ENCODE measurements around the gene REPS2.

REPS2 gene

DNA sequence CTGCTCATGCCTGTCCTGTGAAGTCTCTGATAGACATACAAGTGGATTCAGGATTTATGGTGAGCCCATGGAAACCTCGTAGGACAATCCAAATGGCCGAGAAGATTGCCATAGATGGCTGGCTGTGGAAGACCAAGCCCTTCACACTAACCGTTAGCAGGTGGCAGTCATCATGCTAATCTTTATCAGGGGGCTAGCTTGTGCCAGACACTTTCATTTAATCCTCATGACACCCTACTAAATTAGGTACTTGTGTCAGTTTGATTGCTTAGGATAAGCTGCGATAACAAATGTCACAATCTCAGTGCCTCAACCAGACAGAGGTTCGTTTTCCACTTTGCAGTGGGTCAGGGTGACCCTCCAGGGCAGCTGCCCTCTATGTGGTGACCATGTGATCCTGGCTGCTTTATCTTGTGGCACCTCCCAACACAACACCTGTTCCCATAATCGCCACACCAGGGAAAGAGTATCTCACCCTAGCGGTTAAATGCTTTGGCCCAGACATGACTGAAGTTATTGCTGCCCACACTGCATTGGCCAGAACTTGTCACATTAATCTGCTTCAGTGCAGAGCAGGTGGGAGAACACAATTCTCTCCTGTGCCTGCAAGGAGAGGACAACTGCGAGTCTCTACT, 60.8 kb downstream of the REPS2 start:
- DNase-seq, result no peak

DNA sequence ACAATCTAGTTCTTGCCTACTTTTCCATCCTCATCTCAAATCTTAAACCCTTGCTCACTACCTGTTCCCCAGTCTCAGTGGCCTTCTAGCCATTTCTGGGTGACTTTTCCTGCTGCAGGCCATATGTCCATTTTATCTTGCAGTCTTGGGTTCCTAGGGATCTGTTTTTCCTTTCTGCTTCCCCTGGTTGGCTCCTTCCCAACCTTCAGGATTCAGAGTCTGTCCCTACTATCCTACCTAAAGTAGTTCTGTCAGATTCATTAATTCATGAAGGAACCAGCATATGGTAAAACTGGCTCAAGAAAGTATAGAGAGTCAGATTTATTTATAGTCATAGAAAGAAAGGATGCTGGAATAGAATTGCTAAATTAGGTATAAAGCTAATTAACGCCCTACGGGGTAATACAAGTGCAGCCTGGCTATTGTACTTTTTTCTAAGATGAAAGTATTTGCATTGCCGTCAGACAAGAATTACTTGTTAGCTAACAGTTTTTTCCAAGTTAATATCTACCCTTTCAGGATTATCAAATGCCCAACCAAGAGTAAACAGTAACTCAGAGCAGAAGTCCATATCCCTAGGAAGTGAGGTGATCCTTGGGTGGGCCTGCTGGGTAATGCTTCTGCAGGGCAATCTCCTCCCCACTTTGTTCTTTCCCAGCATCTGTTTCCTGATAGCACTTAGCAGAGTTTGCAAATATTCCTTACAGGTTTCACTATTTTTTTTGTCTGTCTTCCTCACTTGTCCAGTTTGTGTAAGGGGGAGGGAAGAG, 63.6 kb downstream of the REPS2 start:
- DNase-seq, result no peak

DNA sequence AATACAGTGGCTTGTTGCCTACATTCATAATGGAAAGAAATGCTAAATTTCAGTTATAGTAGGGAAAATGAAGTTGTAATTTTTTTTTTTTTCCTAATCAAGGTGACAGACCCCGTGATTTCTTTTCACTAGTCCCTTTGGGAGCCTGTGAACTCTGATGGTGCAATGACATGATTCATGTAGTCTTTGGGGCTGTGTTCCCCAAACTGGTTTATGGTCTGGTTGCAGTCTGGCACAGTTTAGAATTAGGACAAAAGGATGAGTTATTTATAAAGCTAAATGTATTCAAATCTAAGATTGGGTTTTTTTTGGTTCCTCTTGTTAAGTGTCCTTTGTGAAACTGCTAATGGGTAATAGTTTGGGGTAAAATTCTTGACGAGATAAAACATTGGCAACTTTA, 66.0 kb downstream of the REPS2 start:
- DNase-seq, result no peak

DNA sequence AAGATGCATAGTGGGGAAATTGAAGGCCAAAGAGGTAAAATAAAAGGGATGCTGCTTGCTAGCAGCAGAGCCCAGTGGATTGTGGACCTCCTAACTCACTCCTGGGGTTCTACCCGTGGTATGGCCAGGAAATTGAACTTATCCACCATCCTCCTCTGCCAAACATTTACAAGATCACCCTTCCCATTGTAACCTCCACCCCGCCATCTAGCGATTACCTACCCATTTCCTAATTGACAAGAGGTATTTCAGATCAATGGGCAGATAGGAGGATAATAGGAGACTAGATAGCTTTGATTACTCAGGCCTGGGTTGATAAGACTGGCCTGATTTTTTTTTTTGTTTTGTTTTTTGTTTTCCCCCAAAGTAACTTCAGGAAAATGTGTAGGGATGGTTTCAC, 67.8 kb downstream of the REPS2 start:
- no peak for DNase-seq

DNA sequence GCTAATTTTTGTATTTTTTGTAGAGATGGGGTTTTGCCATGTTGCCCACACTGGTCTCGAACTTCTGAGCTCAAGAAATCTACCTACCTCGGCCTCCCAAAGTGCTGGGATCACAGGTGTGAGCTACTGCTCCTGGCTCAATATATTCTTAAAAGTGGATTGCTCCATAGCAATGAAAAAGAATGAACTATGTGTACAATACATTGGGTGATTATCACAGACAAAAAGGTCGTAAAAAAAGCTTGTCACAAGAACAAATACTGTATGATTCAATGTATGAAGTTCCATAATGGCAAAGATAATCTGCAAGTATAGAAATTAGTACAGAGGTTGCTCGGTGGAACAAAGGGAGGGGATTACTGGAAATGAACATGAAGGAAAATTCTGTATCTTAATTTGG, 70.7 kb downstream of the REPS2 start:
- no peak for DNase-seq

DNA sequence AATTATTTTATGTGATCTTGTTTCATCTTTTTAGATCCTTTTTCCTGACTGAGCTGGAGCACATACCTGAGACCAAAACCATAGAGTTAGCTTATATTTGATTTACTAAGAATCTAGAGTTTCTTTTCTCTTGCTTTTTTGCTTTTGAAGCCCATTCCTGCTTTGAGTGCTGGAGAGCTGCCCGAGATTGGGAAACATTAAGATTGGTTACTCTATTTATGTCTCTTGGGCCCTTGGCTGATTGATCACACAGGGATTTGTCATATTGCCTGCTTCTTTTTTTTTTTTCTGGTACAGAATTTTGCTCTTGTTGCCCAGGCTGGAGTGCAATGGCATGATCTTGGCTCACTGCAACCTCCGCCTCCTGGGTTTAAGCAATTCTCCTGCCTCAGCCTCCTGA, 73.9 kb downstream of the REPS2 start:
- no peak for DNase-seq

- DNase-seq, result no peak
These were observed 74.7 kb downstream of the REPS2 start for GRCh38 chrX:17020851-17021821.

DNA sequence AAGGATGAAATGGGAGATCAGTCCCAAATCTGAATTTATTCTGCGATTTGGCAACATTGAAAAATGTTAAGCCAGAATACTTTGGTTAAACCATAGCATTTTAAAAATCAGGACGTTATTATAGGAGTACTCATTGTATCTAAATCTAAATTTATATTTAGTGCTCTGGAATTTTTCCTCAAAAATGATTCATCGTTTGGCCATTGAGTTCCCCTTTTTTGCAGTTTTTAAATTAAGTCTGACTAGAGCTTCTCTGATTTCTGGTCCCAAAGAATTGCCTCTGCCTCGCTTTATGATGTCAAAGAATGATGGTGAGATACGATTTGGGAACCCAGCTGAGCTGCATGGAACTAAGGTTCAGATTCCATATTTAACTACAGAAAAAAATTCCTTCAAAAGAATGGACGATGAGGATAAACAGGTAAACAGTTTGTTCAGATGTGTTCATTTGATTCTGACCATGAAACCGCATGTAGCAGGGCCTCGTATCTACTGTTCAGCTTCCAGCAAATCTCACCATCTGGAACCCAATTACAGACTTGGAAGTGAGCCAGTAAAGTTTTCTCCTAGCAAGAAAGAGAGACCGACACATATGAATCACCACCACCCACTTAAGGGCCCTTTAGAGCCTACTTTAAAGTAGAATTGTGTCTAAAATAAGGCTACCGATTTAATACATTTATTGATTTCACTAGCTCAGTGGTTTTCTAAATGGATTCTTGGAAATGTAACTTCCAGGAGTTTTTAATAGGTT, 75.6 kb downstream of the REPS2 start:
- DNase-seq, result no peak

DNA sequence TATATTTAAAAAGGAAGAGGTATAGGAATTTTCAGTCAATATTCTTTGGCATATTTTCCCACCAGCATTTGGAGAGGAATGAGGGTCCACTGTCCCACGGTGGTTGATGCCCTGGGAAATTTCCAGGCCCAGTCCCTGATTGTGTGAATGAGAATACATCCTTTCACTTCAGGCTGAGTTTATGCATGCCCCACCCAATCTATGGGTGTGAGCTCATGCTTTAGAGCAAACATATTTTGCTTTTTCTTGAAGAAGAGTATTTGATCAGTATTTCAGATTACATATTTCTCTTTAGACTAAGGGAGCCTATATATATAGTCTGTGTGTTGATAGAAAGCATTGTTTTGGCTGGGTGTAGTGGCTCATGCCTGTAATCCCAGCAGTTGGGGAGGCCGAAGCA, 77.2 kb downstream of the REPS2 start:
- no peak for DNase-seq

DNA sequence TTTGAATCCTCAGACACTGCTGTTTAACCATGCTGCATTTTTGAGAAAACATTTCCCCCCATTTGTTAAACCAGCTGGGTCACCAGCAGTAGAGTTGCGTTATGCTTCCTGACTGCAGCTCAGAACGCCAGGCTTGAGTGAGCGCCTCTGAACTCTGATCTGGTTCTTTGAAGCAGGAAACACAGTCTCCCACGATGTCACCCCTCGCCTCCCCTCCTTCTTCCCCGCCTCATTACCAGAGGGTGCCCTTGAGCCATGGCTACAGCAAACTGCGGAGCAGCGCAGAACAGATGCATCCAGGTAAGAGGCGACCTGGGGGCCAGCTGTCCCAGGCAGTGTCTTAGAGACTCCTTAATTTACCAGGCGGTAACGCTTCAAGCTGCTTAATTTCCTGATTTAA, 78.4 kb downstream of the REPS2 start:
- DNase-seq, result no peak

GRCh38 chrX:17025621-17026302, 79.3 kb downstream of the REPS2 start:
- DNase-seq, result no peak

- DNase-seq, result no peak
These were observed 81.5 kb downstream of the REPS2 start for GRCh38 chrX:17027931-17028330.

- DNase-seq, result no peak
These were observed 81.9 kb downstream of the REPS2 start for GRCh38 chrX:17028356-17028755.

- no peak for DNase-seq
These were observed 83.6 kb downstream of the REPS2 start for GRCh38 chrX:17030092-17030491.

GRCh38 chrX:17030580-17031270, 84.3 kb downstream of the REPS2 start:
- no peak for DNase-seq

DNA sequence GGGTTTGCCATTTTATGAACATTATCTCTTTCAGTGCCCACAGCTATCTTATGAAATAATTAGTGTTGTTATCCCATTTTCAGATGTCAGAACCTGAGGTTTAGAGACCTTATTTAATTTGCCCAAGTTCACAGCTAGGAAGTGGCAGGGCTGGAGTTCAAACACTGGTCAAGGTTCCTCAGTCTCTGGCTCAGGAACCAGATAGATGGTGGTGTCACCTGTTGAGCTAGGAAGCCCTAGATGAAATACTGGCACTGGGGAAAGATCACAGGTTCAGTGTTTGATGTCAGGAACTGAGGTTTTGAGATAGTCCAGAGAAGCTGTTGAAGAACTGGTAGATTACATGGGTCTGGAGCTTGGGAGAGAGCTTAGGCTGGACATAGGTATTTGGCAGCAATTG, 85.4 kb downstream of the REPS2 start:
- no peak for DNase-seq

GRCh38 chrX:17032351-17032750, 85.9 kb downstream of the REPS2 start:
- DNase-seq, result no peak

- DNase-seq, result no peak
These were observed 86.8 kb downstream of the REPS2 start for GRCh38 chrX:17033225-17033624.

DNA sequence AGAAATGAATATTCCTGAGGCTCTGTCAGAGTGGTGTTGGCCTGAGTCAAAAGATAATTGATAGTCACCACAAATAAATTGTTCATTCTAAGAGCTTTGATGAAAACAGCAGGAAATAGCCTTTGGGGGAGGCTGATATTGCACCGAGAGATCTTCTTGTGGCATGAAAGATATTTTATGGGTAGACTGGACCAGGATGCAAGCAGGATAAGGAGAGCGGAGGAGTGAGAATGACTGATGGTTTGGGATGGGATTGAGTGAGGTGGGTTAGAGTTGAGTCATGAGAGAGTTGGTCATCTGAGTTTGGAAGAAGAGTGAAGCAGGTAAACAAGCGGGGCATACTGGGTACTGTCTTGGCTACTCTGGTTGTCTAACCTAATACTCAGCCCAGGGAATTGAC, 88.7 kb downstream of the REPS2 start:
- no peak for DNase-seq

DNA sequence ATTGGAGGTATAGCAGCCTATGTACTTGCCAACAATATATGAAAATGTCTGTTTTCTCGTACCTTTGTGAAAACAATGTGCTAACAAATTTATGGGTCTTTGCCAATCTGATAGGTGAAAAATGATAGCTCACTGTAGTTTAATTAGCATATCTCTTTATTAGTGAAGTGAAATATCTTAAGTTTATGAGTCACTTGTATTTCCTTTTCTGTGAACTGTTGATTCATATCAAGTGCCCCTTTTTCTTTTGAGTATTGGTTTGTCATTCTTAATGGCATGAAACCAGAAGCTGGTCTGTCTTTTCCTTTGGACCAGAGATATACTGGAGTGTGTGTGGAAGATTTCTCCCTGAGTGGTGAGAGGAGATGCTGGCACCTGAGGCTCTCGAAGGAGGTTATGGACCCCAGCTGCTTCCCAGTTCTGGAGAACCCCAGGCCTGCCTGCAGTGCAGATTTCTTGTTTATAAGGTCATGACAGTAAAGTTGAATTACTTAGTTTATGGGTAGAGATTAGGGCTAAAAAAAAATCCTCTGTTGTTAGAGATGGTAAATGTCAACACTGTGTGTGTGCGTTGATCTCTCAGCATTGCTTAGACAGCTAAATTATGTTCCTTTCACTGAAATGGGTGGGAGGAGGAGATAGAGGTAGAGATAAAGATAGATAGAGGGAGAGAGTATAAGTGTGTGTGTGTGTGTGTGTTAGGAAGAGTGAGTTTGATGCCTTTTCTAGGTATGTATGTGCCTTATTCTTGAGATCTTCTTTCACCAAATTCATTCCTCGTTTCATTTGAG, 89.9 kb downstream of the REPS2 start:
- no peak for DNase-seq

DNA sequence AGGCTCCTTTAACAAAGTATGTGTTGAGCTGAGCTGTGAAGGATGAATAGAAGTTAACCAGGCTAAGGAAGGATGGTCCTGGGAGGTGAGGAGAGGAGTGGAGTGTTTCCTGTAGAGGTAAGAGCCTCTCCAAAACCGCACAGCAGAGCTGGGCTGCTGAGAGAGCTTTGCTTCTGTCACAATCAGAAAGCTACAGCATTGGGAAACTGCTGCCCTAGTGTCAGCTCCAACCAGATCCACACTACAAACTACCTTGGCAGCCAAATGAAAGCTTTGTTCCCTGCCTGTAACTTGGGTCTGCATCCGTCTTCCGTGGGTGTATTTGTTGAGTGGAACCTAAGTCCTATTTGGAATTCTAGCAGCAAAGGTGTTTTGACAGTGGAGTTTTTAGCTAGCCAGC, 91.8 kb downstream of the REPS2 start:
- DNase-seq, result no peak
